Right kidney (tissue), 1 donor: Measurements from ENCODE around the gene CKAP5.
"Not testable (repeated sequence)": the region's sequence is repeated elsewhere in the genome, so short reads cannot be mapped to it uniquely, and the experiment has no call there.

Source experiments
- DNase-seq: peaks from one replicate; pipeline ENCODE4 v3.0.0-alpha.2; 2016

The CKAP5 gene

DNA sequence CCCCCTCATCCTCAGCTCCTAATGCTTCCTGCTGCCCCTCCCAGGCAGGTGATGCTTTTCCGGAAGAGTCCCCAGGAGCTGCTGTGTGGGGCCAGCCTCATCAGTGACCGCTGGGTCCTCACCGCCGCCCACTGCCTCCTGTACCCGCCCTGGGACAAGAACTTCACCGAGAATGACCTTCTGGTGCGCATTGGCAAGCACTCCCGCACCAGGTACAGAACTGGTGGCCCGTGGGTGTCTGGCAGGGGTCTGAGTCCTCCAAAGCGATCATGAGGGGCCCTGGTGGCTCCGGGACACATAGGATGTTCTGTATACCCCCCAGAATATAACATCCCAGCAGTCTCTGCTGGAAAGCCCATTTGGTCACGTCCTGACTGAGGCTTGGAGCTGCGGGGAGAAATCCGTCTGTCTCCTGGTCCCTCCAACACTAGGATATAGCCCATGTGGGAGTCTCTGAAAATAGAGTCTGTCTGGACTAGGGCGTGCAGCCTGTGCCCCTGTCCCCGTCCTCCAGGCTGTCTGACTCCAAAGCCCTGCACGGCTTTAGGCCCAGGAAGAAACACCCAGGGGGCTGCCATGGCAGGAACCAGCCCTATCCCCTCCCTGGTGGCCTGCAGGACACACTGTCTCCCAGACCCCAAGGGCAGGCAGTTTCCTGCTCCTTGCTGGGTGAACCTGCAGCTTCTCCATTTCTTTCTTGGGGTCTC, 118.0 kb downstream of the CKAP5 start:
- no peak for DNase-seq

DNA sequence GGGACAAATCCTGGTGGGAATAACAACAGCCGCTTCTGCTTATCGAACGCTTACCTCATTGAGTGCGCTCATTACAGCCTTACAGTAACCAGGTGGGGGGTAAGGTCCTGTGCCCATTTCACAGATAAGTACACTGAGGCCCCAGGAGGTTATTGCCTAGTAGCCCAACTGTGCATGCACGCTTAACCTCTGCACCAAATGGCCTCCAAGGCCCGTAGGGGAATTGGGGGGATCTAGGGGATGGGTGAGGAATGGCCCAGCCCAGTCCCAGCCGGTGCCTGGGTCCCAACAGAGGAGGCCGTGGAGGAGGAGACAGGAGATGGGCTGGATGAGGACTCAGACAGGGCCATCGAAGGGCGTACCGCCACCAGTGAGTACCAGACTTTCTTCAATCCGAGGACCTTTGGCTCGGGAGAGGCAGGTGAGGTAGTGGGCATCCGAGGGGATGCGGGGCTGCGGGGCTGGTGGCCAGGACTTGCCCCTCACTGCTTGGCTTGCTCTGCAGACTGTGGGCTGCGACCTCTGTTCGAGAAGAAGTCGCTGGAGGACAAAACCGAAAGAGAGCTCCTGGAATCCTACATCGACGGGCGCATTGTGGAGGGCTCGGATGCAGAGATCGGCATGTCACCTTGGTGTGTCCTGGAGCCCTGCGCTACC, 119.7 kb downstream of the CKAP5 start:
- DNase-seq: no peak

DNA sequence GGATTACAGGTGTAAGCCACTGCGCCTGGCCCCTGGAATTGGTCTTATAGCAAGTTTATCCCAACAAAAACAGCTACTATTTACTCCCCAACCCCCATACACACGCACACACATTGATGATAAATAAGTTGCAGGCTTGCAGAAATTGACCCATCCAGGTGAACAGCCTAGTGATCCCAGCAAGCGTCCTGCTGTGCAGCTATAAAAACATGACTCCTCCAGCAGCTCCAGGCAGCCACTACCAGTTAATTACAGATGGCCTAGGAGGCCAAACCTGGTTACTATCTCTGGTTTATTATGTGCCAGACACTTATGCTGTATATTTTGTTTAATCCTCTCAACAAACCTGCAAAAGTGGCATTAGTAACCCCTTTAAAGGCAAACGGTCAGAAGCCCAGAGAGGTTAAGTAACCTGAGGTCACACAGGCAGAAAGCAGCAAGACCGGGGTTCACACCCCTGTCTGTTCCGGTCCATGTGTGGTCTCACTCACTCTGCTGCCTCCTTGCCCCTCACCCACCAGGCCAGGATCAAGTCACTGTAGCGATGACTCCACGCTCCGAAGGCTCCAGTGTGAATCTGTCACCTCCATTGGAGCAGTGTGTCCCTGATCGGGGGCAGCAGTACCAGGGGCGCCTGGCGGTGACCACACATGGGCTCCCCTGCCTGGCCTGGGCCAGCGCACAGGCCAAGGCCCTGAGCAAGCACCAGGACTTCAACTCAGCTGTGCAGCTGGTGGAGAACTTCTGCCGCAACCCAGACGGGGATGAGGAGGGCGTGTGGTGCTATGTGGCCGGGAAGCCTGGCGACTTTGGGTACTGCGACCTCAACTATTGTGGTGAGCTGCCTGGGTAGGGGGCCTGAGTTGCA, 120.5 kb downstream of the CKAP5 start:
- no peak for DNase-seq

DNA sequence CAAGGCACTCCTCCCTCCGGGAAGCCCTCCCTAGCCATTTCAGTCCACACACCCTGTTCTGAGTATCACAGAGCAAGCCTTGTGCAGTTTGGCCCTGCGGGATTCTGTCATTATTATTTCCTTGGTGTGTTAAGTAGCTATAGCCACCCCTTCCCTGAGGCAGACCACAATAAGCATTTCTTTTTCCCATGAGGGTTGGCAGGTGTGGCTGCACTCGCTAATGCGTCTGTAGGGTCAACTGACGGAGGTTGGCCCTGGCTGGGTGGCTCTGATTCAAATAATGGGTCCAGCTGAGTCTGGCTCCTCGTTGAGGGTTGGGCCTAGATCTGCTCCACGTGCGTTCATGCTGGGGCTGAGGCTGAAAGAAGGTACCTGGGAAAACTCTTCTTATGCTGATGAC, 122.0 kb downstream of the CKAP5 start:
- DNase-seq: no peak

DNA sequence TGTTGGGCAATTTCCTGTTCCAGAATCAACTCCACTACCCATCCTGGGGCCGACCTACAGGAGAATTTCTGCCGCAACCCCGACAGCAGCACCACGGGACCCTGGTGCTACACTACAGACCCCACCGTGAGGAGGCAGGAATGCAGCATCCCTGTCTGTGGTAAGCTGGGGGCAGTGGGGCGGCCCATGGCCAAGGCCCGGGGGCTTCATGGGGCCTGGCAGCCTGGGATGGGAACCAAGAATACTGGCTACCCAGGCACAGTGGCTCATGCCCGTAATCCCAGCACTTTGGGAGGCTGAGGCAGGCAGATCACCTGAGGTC, 122.8 kb downstream of the CKAP5 start:
- no peak for DNase-seq

DNA sequence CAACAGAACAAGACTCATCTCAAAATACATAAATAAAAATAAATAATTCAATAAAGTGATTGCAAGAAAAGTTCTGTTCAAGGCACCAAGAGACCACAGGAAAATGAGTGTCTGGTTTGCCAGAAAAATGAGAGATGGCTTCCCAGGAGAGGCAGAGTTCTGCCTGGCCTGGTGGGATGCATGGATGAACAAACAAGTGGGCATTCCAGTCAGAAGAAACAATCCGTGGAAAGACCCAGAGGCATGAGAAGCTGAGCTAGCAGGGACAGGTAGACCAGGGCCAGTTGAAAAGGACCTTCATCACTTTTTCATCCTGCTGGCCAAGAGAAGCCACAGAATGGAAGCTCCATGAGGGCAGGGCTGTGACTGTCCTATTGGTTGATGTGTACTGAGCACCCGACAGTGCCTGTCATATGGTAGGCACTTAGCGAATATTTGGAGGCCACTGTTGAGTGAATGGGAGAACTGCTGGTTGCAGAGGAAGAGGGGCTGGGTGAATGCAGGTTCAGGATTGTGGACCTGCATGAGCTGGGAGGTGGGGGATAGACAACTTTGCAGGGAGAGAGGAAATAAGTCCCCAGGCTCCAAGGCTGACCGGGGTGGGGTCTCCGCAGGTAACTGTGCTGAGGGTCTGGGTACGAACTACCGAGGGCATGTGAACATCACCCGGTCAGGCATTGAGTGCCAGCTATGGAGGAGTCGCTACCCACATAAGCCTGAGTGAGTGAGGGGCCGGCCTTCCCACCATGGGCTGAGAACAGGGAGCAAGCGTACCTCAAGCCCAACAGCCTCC, 123.3 kb downstream of the CKAP5 start:
- no peak for DNase-seq

DNA sequence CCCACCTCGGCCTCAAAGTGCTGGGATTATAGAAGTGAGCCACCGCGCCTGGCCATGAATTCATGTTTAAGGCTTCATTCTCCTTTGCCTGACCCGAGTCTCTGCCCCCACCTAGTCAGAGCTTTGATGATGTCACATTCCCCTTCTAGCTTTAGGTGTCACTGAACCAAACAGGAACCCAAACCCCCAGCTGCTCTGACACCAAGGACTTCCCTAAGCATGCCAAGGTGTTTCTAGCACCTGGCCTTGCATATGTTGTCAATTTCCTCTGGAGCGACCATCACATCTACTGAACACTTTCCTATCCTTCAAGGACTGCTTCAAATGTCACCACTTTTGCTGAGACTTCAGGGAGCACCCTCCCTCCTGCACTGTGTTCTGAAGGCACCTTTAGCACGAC, 124.8 kb downstream of the CKAP5 start:
- DNase-seq: no peak

DNA sequence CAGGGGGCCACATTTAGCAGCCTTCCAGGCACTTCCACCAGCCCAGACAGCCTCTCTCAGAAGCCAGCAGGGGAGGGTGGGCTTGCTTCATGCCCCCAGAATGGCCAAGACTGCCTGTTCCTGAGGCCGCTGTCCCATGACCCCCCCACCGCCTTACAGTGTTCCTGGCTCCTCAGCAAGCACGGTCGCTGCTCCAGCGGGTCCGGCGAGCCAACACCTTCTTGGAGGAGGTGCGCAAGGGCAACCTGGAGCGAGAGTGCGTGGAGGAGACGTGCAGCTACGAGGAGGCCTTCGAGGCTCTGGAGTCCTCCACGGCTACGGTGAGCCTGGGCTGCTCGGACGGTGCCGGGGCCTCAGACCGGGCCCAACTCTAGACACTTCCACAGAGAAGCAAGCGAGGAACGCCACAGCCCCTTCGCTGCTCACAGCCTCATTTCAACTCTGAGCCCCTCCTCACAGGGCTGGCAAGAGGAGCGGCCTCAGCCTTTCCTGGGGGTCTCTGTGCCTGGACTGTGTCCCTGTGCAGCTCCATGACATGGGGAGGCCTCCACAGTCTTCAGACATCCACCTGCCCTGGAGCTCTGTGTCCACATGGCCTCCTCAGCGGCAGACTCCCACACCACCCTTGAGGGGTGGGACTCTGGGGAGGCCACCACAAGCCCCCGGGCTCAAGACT, 126.4 kb downstream of the CKAP5 start:
- DNase-seq: no peak

DNA sequence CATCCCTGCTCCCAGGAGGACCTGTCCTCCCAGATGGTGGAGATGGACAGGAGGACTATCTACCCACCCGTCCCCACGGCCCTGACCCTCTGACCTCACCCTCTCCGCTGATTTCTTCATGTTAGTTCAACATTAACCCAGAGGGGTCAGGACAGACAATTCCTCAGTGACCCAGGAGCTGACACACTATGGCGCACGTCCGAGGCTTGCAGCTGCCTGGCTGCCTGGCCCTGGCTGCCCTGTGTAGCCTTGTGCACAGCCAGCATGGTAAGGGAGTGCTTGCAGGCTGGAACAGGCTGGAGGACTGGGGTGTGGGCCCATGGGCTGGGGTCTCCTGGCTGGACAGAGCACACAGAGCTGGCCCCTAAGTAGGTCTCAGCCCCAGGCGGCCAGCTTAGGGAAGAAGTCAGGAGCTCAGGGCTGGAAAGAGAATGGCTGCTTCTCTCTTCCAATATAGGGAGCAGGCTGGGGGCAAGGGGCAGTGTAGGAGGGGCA, 127.0 kb downstream of the CKAP5 start, which contains the start of gene F2:
Gene F2, plus strand, starts transcription at position 166 of the 495 bp plus-strand sequence. Its CDS starts 23 bp downstream, at position 189.
- DNase-seq: no peak

DNA sequence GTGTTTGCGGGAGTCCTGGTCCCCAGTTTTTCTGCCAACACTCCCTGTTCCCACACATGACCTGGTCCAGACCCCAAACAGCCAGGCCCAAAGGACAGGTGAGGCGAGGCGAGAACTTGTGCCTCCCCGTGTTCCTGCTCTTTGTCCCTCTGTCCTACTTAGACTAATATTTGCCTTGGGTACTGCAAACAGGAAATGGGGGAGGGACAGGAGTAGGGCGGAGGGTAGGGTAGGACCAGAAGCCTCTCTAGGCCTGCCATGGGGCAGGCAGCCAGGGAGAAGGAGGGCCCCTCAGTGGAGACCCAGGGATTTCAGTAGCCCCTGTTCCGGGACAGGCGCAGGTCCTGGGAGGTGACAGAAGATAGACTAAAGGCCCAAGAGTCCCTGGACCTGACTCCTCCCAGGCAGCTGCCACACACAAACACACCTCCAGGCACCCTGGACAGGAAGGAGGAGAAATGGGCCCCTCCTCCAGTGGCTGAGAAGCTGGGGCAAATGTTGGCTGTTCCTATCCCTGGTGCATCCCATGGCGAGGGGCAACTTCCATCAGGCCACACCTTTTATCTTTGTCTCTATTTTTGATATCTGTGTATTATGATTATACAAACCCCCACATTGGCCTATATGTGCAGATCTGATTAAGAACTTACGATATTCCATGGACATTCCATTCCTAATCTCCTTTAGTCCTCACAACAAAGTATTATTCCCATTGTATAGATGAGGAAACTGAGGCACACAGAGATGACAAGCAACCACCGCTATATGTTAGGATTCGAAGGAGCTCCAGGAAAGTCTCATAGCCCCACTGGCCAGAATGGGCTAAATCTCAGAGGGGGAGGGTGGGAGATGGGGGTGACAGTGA, 127.7 kb downstream of the CKAP5 start:
- DNase-seq: no peak

DNA sequence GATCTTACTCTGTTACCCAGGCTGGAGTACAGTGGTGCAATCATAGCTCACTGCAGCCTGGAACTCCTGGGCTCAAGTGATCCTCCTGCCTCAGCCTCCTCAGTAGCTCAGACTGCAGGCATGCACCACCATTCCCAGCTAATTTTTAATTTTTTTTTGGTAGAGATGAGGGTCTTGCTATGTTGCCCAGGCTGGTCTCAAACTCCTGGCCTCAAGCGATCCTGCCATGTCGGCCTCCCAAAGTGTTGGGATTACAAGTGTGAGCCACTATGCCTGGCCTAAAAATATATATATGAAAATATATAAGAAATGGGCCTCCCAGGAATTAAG, 128.3 kb downstream of the CKAP5 start:
- DNase-seq: not testable (repeated sequence)

DNA sequence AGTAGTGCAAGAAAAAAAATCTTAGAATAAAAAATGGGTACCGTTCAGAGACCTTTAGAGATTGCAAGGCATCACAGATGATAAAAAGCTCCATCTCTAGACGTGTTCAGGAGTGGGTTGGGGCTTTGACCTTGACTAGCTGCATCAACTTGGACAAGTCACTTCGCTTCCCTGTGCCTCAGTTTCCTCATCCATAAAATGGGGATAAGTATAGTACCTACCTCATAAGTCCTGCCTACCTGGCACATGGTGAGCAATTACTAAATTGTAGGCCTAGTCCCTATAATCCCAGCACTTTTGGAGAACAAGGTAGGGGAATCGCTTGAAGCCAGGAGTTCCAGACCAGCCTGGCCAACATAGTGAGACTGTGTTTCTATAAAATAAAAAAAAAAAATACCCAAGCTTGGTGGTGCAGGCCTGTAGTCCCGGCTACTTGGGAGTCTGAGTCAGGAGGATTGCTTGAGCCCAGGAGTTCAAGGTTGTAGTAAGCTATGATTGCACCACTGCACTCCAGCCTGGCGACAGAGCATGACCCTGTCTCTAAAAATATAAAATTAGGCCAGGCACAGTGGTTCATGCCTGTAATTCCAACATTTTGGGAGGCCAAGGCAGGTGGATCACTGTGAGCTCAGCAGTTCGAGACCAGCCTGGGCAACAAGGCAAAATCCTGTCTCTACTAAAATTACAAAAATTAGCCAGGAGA, 133.1 kb downstream of the CKAP5 start:
- DNase-seq: no peak

DNA sequence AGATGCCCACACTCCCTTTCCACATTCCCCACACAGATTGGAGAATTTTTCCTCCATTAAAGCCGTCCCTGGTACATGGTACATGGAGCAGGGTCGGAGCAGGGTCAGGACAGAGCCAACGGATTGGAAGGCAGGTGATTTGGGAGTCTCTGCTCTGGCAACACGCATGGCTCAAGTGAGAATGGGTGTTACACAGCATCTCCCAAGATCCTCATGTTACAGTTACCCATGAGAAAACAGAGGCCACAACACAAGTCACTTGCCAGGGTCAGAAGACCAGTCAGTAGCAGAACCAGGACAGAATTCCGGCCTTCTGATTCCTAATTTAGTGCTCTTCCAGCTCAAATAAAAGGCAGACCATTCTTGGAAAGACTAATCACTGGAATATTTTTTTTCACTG, 134.8 kb downstream of the CKAP5 start:
- no peak for DNase-seq

DNA sequence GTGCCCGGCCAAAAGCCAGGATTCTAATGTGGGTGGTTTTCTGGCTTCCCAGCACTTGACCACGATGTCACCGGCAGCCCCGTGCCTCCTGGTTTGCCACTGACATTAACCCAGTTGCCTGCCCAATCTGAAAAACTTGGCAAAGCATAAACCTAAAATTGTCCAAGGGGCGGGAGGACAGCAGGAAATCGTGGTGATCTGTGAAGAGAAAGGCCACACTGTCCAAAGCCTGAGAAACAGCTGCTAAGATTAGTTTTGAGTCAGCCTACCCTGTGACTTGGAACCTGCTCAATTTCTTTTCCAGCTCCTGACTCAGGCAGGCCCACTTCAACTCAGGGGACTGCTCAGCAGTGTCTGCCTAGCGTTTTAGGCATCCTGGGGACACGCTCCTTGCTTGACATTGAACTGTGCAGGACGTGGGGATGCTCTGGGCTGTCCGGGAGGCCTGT, 135.2 kb downstream of the CKAP5 start:
- DNase-seq: no peak

DNA sequence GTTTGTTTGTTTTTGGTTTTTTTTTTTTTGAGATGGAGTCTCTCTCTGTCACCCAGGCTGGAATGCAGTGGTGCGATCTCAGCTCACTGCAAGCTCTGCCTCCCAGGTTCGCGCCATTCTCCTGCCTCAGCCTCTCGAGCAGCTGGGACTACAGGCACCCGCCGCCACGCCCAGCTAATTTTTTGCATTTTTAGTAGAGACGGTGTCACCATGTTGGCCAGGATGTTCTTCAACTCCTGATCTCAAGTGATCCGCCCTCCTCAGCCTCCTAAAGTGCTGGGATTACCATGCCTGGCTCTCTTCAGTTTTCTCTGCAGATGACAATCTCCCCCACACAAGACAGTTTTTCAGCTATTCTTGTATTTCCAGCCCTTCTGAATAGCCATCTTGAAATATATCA, 136.7 kb downstream of the CKAP5 start:
- DNase-seq: not testable (repeated sequence)

DNA sequence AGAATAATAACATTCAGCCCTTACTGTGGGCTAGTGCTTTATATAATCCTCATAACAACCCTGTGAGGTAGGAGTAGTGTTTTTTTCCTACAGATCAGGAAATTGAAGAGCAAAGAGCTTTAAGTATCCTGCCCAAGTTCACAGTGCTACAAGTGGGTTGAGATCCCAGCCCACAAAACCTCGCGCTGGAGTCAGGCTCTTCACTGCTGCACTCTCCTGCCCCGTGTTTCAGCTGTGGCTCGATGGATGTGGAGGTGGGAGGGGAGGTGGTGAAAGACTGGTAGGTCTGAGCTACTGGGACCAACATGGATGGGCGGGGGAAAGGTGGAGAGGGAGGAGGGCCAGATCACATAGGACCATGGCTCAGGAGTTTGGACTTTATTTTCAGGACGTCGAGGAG, 139.2 kb downstream of the CKAP5 start:
- no peak for DNase-seq

DNA sequence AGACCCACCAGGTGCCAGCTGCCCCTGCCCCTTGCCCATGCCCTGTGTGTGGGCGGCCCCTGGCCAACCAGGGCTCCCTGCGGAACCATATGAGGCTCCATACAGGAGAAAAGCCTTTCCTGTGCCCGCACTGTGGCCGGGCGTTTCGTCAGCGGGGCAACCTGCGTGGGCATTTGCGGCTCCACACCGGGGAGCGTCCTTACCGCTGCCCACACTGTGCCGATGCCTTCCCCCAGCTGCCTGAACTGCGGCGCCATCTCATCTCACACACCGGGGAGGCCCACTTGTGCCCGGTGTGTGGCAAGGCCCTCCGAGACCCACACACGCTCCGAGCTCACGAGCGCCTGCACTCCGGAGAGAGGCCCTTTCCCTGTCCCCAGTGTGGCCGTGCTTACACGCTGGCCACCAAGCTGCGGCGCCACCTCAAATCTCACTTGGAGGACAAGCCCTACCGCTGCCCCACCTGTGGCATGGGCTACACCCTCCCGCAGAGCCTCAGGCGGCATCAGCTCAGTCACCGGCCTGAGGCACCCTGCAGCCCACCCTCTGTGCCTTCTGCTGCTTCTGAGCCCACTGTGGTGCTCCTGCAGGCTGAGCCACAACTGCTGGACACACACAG, 140.9 kb downstream of the CKAP5 start:
- DNase-seq: no peak

DNA sequence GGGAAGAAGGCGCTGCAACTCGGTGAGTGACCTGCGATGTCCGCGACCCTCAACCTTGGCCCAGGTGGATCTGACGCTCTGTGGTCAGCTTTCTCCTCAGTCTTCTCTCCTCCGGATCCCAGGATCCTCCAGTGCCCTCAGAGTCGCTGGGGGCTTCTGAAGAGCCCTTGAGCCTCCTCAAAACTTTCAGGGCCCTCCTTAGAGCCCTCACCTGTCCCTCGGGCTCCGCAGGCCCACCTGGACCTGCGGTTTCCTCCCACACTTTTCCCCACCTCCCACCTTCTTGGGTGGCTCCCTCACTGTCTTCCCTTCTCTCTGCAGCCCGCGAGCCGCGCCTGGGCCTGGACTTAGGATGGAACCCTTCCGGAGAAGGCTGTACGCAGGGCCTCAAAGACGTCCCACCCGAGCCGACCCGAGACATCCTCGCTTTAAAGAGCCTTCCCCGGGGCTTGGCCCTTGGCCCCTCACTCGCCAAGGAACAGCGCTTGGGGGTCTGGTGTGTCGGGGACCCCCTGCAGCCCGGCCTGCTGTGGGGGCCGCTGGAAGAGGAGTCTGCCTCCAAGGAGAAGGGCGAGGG, 144.9 kb downstream of the CKAP5 start:
- no peak for DNase-seq
